Left lung (tissue), 10 donors: ENCODE results near the gene NPFFR1. TPM values are rescaled to one million over a fixed set of nuclear protein-coding genes. Genes with fewer than 3 reads are reported as not detected.
"Not testable (repeated sequence)": the region's sequence is repeated elsewhere in the genome, so short reads cannot be mapped to it uniquely, and the experiment has no call there.

ENCODE experiments used
- ATAC-seq: fragments of 200-7000 bp; cut with Tn5 transposase; one replicate; pipeline ENCODE4 v1.9.1; 2020; ENCODE audit warnings: moderate library complexity
- DNase-seq, 4 donors: peaks; one replicate each; pipeline ENCODE4 v3.0.0-alpha.2; 2013 to 2020
- H3K27ac ChIP-seq, 2 donors: fragments of 200-600 bp; sonication (generic) in 1 of 2; one replicate each; pipeline versions ENCODE4 v1.5.0 to v1.8.0; 2020 to 2021
- H3K27me3 ChIP-seq, 2 donors: fragments of 200-600 bp; sonication (generic) in 1 of 2; one replicate each; pipeline versions ENCODE4 v1.5.0 to v1.8.0; 2020 to 2021
- H3K36me3 ChIP-seq, 2 donors: fragments of 200-600 bp; sonication (generic) in 1 of 2; one replicate each; pipeline versions ENCODE4 v1.5.0 to v1.8.0; 2020 to 2021
- H3K4me1 ChIP-seq, 2 donors: fragments of 200-600 bp; one replicate each; pipeline ENCODE4 v1.8.0; 2021
- H3K4me3 ChIP-seq, 2 donors: fragments of 200-600 bp; sonication (generic) in 1 of 2; one replicate each; pipeline versions ENCODE4 v1.5.0 to v1.8.0; 2020 to 2021; ENCODE audit warnings: mild to moderate bottlenecking in 1 of 2
- H3K9me3 ChIP-seq, 2 donors: fragments of 200-600 bp; sonication (generic) in 1 of 2; one replicate each; pipeline versions ENCODE4 v1.5.0 to v1.8.0; 2020 to 2021
- intact Hi-C, 2 donors: fragments of 100-400 bp; cut with DNase I; formaldehyde crosslinking; loops; one replicate each; pipeline versions ENCODE4 v1.11.2 to v1.14.2; 2022
- polyA plus RNA-seq, 6 donors: library from polyadenylated mRNA; unstranded; fragments of 120-200 nt; gene quantifications; one replicate each; pipeline ENCODE4 v1.2.1, GENCODE V29; 2013; ENCODE audit not compliant: insufficient read length in 6 of 6
- total RNA-seq, 2 donors: library from RNA; stranded (reverse); fragmentation: NEBNext Ultra II Directional; extraction: Animal tissue kit (Norgen Biotek cat#: 25700); gene quantifications; one replicate each; pipeline ENCODE4 v1.2.1, GENCODE V29; 2021
- TF ChIP-seq, protein P1 (sequence below), 2 donors: fragments of 200-600 bp; sonication (generic) in 1 of 2; IDR thresholded peaks; one replicate each; pipeline versions ENCODE4 v1.5.0 to v1.8.0; 2021; ENCODE audit warnings: antibody characterized with exemption in 2 of 2
- donor health status: DM: no; HTN: yes; CAD: no.
- donor health status: DM: no; HTN: no; CAD: no.

NPFFR1 gene
- total and polyA plus RNA-seq, 8 donors, result 0.20 to 0.80 (median 0.42) TPM

DNA sequence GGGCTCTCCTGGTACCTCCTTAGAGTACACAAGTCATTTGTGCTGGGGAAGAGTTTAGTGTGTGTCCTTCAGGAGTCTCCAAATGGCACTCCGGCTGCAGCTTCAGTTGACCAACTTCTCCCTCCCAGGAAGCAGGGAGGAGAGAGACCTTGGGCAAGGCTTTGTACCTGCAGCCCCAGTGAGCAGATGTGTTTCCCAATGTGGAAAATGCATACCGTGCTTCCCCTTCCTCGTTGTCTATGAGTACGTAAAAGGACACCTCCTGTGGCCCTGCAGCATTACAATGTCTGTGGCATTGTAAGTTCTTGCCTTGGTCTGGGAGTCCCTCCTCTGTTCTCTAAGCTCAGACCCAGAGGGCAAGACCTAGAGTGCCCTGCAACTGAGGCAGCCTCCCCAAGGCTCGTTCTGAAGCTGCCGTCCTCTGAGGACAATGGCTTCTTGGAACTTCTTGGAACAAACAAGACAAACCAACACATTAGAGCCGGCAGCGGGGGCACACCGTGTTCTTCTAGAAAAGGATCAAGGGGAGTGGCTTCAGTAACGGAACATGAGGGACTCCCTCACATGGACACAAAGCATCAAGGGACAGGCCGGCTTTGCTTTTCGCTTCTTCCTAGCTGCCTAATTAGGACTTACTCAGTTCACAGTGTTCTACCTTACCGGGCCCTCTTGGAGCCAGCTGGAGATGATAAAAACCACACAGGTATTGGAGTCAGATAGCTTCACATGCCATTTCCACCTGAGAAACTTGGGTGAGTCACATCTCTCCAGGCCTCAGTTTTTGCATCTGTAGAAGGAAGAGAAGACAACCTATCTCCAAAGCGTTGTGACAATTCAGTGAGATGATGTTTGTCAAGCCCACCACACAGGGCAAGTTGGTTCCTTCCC is 29.7 kb downstream of the NPFFR1 start:
- no peaks in the 10 kb centered on the region for H3K9me3 ChIP-seq
- ATAC-seq, result no peak
- DNase-seq, result no peak

DNA sequence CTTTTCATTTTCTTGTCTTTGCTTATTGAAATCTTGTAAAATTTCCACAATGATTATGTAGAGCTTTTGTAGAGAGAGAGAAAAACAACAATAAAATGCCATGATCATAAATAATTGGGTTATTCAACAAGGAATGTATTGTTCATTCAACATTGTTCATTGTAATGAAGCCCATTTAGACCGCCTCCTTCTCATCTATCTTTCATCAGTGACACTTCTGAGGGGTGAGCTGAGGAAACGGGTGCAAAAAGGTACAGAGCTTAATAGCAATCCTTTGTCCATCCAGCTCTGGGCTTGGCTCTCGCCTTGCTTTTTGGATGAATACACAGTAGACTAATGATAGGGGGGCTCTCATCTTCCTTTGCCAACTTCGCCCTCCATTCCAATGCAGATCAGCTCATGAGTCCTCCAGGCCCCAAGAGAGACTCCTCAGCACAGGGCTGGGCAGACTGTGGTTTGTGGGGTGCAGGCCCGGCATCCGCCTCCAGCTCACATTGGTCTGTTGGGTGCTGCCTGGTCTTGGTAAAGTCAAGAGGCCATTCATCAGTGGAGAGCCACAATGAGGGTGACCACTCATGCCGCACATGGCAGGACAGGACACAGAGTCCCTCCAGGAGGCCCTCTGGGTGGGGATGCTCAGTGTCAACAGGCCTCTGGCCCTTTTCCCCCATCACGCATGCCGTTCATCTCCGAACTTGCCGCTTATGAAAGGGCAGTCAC is 32.7 kb downstream of the NPFFR1 start:
- Histone ChIP-seq H3K27me3 (peaks cover 16 to 35% of the 10 kb centered on the region in 2 donors), H3K9me3 (no peaks in the 10 kb centered on the region), H3K4me3 (no peak overlapping the region), H3K36me3 (no peaks in the 10 kb centered on the region), H3K4me1 (peaks cover 7 to 13% of the 10 kb centered on the region in 2 donors), H3K27ac (no peak overlapping the region)
- ATAC-seq (no peak), DNase-seq (no peak)
- intact Hi-C loops, result no loop called here
- TF ChIP-seq, protein P1, sequence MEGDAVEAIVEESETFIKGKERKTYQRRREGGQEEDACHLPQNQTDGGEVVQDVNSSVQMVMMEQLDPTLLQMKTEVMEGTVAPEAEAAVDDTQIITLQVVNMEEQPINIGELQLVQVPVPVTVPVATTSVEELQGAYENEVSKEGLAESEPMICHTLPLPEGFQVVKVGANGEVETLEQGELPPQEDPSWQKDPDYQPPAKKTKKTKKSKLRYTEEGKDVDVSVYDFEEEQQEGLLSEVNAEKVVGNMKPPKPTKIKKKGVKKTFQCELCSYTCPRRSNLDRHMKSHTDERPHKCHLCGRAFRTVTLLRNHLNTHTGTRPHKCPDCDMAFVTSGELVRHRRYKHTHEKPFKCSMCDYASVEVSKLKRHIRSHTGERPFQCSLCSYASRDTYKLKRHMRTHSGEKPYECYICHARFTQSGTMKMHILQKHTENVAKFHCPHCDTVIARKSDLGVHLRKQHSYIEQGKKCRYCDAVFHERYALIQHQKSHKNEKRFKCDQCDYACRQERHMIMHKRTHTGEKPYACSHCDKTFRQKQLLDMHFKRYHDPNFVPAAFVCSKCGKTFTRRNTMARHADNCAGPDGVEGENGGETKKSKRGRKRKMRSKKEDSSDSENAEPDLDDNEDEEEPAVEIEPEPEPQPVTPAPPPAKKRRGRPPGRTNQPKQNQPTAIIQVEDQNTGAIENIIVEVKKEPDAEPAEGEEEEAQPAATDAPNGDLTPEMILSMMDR (IDR thresholded peaks at IDR 0.05), result no peak

More for the DNA sequence above, 29.7 kb downstream of the NPFFR1 start:
- Histone ChIP-seq H3K27ac (no peak overlapping the region), H3K27me3 (peaks cover 16 to 39% of the 10 kb centered on the region in 2 donors), H3K36me3 (no peaks in the 10 kb centered on the region), H3K4me1 (peaks cover 7 to 13% of the 10 kb centered on the region in 2 donors), H3K4me3 (no peak overlapping the region)
- TF ChIP-seq, protein P1 (IDR thresholded peaks at IDR 0.05), result no peak
- intact Hi-C loops, result no loop called here

DNA sequence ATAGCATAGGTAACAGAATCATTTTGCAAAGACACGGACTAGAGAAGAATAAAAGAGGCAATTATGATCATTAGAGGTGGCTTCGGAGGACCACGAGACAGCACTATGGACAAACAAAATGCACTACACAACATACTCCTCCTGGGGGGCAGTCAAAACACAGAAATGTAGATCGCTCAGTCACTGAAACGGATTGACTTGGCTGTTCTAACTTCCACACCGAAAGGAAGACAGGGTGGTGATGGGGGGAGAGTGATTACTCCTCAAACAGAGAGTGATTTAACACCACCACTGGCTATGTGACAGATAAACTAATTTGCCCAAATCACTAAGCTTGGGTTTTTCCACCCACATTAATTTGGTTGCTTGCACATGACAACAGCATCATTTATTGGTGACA is 36.4 kb downstream of the NPFFR1 start:
- Histone ChIP-seq H3K9me3 (no peaks in the 10 kb centered on the region), H3K27ac (no peak overlapping the region), H3K4me3 (no peak overlapping the region), H3K36me3 (no peaks in the 10 kb centered on the region), H3K27me3 (peaks cover 0 to 8% of the 10 kb centered on the region in 2 donors), H3K4me1 (no peaks in the 10 kb centered on the region)
- DNase-seq (no peak), ATAC-seq (no peak)
- TF ChIP-seq, protein P1 (IDR thresholded peaks at IDR 0.05), result no peak
- intact Hi-C loops, result no loop called here

DNA sequence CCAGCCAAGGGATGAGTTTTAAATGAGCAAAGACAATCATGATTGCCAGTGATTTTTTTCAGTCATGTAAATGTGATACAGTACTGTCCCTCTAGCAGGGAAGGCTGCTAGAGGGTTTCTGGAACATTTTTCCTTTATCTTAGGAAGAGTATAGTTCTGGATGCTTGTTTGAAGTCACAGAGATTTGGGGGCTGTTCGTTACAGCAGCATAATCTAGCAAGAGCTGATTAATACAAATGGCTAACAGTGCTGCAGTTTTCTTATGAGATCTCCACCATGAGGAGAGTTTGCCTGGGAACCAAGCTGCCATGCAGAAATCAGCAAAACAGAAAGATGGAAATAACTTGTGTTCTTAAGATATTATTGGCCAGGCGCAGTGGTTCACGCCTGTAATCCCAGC is 42.7 kb downstream of the NPFFR1 start:
- Histone ChIP-seq H3K9me3 (no peaks in the 10 kb centered on the region), H3K27ac (no peak overlapping the region), H3K4me1 (no peaks in the 10 kb centered on the region), H3K4me3 (no peak overlapping the region), H3K36me3 (no peaks in the 10 kb centered on the region), H3K27me3 (no peaks in the 10 kb centered on the region)
- TF ChIP-seq, protein P1 (IDR thresholded peaks at IDR 0.05), result no peak
- ATAC-seq (no peak), DNase-seq (no peak)
- intact Hi-C loops, result no loop called here

DNA sequence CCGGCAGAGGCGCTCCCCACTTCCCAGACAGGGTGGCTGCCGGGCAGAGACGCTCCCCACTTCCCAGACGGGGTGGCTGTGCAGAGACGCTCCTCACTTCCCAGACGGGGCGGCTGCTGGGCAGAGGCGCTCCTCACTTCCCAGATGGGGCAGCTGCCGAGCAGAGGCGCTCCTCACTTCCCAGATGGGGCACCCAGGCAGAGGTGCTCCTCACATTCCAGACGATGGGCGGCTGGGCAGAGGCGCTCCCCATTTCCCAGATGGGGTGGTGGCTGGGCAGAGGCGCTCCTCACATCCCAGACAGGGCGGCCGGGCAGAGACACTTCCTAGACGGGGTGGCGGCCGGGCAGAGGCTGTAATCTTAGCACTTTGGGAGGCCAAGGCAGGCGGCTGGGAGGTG is 43.8 kb downstream of the NPFFR1 start:
- peak in 1 of 4 donors; percentile 65 for DNase-seq
- H3K27me3 ChIP-seq, intact Hi-C loops, H3K27ac ChIP-seq, H3K4me1 ChIP-seq, H3K9me3 ChIP-seq, H3K4me3 ChIP-seq, ATAC-seq, H3K36me3 ChIP-seq: not testable (repeated sequence)

DNA sequence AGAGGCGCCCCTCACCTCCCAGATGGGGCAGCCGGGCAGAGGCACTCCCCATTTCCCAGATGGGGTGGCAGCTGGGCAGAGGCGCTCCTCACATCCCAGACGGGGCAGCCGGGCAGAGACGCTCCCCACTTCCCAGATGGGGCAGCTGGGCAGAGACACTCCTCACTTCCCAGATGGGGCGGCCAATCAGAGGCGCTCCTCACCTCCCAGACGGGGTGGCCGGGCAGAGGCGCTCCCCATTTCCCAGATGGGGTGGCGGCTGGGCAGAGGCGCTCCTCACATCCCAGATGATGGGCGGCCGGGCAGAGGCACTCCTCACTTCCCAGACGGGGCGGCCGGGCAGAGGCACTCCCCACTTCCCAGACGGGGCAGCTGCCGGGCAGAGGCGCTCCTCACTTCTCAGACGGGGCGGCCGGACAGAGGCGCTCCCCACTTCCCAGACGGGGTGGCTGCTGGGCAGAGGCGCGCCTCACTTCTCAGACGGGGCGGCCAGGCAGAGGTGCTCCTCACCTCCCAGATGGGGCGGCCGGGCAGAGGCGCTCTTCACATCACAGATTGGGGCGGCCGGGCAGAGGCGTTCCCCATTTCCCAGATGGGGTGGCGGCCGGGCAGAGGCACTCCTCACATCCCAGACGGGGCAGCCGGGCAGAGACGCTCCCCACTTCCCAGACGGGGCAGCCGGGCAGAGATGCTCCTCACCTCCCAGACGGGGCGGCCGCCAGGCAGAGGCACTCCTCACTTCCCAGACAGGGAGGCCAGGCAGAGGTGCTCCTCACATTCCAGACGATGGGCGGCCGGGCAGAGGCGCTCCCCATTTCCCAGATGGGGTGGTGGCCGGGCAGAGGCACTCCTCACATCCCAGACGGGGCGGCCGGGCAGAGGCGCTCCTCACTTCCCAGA is 44.5 kb downstream of the NPFFR1 start:
- intact Hi-C loops, H3K9me3 ChIP-seq, H3K4me3 ChIP-seq, H3K36me3 ChIP-seq, ATAC-seq, H3K4me1 ChIP-seq, H3K27ac ChIP-seq, H3K27me3 ChIP-seq: not testable (repeated sequence)
- peak in 1 of 4 donors; percentile 66 for DNase-seq

DNA sequence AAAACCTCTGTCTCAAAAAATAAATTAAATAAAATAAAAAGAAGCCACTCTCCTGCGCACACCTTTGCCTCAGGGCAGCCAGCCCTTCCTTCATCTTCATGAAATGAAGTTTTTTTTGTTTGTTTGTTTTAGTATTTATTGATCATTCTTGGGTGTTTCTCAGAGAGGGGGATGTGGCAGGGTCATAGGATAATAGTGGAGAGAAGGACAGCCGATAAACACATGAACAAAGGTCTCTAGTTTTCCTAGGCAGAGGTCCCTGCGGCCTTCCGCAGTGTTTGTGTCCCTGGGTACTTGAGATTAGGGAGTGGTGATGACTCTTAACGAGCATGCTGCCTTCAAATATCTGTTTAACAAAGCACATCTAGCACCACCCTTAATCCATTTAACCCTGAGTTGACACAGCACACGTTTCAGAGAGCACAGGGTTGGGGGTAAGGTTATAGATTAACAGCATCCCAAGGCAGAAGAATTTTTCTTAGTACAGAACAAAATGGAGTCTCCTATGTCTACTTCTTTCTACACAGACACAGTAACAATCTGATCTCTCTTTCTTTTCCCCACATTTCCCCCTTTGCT is 45.8 kb downstream of the NPFFR1 start:
- H3K4me1 ChIP-seq, H3K9me3 ChIP-seq, ATAC-seq, DNase-seq, H3K27me3 ChIP-seq, H3K4me3 ChIP-seq, H3K27ac ChIP-seq, intact Hi-C loops, H3K36me3 ChIP-seq: not testable (repeated sequence)
